Measurements from ENCODE around the gene ABCB8.

ABCB8 gene

GRCh38 chr7:151087245-151088018, 59.2 kb downstream of the ABCB8 start:
- no peak for DNase-seq (ENCODE audit: low read depth)

GRCh38 chr7:151088019-151088855, 60.0 kb downstream of the ABCB8 start:
- no peak for DNase-seq (ENCODE audit: low read depth)

GRCh38 chr7:151088856-151089699, 60.8 kb downstream of the ABCB8 start:
- no peak for DNase-seq (ENCODE audit: low read depth)

- DNase-seq (ENCODE audit: low read depth) = no peak
These were observed 61.9 kb downstream of the ABCB8 start for GRCh38 chr7:151089893-151090730.

GRCh38 chr7:151091003-151091402, 62.8 kb downstream of the ABCB8 start:
- DNase-seq (ENCODE audit: low read depth) = no peak

- no peak for DNase-seq (ENCODE audit: low read depth)
These were observed 63.2 kb downstream of the ABCB8 start for GRCh38 chr7:151091431-151091830.

GRCh38 chr7:151091988-151092387, 63.7 kb downstream of the ABCB8 start:
- no peak for DNase-seq (ENCODE audit: low read depth)

GRCh38 chr7:151093748-151094147, 65.5 kb downstream of the ABCB8 start:
- no peak for DNase-seq (ENCODE audit: low read depth)

- no peak for DNase-seq (ENCODE audit: low read depth)
These were observed 66.4 kb downstream of the ABCB8 start for GRCh38 chr7:151094675-151095074.

- DNase-seq (ENCODE audit: low read depth) = no peak
These were observed 67.0 kb downstream of the ABCB8 start for GRCh38 chr7:151095123-151095797.

GRCh38 chr7:151095828-151096475, 67.7 kb downstream of the ABCB8 start:
- no peak for DNase-seq (ENCODE audit: low read depth)
